Measurements from ENCODE around the gene DERA.
"Not testable (repeated sequence)": the region's sequence is repeated elsewhere in the genome, so short reads cannot be mapped to it uniquely, and the experiment has no call there.

Gene DERA

DNA sequence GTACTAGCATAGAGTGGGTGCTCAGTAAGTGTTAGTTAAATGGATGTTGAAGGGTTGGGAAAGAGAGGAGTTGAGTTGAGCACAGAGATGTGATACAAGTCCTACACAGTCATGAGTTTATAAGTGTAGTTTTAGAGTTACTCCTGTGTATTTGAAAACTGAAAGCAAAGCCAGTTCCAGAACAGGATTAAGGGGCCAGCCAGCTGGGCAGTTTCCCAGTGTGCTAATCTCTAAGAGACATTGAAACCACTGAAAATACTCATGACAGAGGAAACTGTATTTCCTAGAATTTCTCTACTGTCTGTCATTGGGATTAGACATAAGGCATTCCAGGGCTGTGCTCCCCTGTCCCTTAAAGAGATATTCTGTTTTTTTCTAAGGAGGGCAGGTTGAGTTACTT lies 101.0 kb downstream of the DERA start:
- no peak for DNase-seq (ENCODE audit: low read depth)

DNA sequence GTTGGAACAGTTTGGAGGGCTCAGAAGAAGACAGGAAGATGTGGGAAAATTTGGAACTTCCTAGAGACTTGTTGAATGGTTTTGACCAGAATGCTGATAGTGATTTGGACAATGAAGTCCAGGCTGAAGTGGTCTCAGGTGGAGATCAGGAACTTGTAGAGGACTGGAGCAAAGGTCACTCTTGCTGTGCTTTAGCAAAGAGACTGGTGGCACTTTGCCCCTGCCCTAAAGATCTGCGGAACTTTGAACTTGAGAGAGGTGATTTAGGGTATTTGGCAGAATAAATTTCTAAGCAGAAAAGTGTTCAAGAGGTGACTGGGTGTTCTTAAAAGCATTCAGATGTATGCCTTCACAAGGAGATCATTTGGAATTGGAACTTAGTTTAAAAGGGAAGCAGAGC lies 102.6 kb downstream of the DERA start:
- not testable (repeated sequence) for DNase-seq (ENCODE audit: low read depth)

DNA sequence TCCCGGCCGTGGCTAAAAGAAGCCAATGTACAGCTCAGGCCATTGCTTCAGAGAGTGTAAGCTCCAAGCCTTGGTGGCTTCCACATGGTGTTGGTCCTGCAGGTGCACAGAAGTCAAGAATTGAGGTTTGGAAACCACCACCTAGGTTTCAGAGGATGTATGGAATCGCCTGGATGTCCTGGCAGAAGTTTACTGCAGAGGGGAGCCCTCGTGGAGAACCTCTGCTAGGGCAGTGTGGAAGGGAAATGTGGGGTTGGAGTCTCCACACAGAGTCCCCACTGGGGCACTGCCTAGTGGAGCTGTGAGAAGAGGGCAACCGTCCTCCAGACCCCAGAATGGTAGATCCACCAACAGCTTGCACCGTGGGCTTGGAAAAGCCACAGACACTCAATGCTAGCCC lies 103.3 kb downstream of the DERA start:
- not testable (repeated sequence) for DNase-seq (ENCODE audit: low read depth)

DNA sequence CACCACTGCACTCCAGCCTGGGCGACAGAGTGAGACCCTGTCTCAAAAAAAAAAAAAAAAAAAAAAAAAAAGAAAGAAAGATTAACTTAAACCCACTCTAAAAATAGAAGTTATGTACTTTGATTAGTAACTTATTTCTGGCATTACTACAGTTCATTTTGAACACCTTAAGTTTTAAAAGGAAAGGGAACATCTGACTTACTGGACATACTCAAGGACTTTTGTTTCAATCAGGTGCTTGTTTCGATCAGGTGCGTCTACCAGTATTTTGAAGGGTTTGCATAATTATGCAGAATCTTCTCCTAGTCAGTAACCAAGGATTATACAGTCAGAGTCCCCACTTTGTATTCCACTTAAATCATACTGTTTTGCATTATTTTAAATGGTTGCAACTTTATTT lies 105.6 kb downstream of the DERA start:
- no peak for DNase-seq (ENCODE audit: low read depth)

DNA sequence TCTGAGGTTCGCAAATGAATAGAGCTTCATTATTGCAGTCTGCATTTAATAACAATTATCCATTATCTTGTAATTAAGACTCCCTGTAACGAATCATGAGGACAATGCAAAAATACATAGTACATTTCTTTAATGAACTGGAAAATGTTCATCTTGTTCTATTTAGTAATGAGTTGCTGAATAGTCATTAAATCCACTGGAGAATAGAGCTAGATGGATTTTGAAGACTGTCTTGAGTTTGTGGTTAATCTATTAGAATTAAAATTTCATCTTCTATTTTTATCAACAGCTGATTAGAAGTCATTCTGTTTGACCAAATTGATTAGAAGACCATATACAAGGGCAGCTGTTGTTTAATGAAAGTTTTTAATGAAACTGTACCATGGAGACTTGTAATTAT lies 107.2 kb downstream of the DERA start:
- DNase-seq (ENCODE audit: low read depth) = no peak

DNA sequence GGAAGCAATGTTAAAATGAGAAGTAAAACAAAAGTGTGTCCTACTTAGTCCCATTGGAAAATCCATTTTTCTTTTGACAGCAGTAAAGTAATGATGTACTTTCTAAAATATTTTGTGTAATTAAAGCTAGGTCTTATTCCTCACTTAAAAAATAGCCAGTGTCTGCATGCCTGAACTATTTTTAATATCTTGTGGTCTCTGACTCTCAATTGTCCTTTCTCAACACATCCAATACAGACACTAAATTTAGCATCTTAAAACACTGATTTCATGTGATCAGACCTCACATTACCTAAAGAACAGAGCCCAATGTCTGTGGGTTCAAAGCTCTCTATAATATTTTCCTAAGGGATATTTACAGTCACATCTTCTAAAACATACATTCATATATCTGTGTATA lies 108.0 kb downstream of the DERA start:
- no peak for DNase-seq (ENCODE audit: low read depth)

DNA sequence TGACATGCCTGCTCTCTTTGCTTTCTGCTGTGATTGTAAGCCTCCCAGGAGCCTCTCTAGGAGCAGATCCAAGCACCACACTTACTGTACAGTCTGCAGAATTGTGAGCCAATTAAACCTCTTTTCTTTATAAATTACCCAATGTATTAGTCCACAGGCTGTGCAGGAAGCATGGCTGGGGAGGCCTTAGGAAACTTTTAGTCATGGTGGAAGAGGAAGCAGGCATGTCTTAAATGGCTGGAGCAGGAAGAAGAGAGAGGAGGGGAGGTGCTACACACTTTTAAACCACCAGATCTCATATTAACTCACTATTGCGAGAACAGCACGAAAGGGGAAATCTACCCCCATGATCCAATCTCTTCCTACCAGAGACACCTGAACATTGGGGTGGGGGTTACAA lies 108.9 kb downstream of the DERA start:
- DNase-seq (ENCODE audit: low read depth) = no peak

DNA sequence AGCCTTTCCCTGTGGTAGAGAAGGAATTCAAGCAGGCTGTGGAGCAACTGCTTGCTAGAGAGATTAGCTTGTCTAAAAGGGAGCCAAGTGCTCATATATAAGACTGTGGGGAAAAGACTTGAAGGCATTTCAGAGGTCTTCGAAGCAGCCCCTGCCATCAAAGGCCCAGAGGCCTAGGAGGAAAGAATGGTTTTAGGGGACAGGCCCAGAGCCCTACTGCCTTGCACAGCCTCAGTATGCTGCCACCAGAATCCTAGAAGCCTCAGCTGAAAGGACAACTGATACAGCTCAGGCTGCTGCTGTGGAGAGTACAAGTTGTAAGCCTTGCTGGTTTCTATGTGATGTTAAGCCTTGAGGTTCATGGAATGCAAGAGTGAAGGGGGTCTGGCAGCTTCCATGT lies 109.9 kb downstream of the DERA start:
- no peak for DNase-seq (ENCODE audit: low read depth)

DNA sequence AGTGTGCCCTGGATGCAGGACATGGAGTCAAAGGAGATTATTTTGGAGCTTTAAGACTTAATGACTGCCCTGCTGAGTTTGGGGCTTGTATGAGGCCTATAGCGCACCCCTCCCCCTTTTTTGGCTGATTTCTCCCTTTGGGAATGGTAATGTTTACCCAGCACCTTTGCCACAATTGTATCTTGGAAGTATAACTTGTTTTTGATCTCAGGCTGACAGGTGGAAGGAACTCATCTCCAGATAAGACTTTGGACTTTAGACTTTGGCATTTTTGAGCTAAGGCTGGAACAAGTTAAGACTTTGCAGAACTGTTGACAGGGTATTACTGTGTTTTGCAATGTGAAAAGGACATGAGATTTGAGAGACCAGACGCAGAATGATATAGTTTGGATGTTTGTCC lies 110.5 kb downstream of the DERA start:
- DNase-seq (ENCODE audit: low read depth) = no peak

DNA sequence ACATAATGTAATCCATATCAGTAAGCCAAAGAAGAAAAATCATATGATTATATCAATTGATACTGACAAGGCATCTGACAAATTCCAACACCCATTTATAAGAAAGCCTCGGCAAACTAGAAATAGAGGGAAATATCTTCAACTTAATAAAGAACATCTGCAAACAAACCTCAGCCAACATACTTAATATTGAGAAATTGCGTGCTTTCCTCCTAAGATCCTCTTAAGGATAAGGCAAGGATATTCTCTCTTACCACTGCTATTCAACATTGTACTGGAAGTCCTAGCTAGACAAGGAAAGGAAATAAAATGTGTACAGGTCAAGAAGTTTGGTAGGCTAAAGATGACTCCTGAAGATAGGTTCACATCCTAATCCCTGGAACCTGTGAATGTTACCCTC lies 115.9 kb downstream of the DERA start:
- no peak for DNase-seq (ENCODE audit: low read depth)

DNA sequence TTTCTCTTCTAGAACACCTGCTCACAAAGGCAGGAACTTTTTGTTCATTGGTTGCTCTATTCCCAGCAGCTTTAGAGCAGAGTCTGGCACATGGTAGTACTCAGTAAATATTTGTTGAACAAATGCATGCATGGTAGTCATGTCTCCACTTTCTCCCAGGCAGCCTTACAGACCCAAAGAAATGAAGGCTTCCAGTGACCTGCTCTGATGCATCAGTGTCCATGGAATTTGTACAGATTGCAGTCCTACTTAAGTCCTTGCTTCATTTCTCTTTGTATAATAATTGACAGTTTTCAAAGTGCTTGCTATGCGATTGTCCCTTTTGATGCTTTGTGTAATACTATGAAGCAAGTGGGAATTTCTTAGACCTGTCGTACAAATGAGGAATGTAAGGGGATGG lies 119.6 kb downstream of the DERA start:
- DNase-seq (ENCODE audit: low read depth) = no peak

DNA sequence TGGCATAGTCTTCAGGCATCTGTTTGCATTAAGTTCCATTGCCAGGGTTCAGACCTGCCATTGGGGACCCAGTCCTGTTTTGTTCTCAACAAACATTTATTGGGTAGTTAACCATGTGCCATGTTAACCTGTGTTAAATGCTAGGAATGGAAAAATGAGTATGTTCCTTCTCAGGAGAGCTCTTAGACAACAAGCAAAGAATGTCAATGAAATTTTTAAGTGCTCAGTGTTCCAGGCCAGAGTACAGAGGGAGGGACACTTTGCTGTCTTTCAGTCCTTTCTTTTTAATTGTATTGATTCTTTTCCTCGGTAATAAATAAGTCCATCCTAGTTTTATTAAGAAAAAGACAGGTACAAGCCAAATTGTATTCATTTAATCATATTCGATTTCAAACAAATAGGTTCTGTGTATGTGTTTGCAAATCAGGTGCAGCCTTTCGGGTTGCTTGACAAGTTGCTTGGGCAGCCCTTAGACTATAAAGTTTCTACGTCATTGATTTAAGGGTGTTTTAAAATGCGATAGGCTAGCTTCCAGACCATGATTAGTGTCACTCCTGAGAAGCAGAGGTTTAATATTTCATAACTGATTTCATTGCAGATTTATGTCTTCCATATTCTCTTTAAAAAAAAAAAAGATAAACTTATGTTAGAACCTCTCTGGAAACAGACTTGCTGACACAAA lies 123.1 kb downstream of the DERA start:
- DNase-seq (ENCODE audit: low read depth) = no peak

DNA sequence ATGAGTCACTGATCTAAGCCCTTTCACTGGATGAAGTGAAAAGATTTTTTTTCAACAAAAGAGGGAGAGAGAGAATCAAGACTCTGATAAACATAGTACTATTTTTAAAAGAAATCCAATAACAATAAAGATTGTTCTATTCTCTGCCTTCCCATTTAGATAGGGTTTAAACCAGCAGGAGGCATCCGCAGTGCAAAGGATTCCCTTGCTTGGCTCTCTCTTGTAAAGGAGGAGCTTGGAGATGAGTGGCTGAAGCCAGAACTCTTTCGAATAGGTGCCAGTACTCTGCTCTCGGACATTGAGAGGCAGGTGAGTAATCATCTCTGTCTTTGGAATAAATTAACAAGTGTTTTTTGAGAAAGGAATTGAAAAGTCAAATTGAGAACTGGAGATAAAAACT lies 124.9 kb downstream of the DERA start:
- DNase-seq (ENCODE audit: low read depth) = no peak

DNA sequence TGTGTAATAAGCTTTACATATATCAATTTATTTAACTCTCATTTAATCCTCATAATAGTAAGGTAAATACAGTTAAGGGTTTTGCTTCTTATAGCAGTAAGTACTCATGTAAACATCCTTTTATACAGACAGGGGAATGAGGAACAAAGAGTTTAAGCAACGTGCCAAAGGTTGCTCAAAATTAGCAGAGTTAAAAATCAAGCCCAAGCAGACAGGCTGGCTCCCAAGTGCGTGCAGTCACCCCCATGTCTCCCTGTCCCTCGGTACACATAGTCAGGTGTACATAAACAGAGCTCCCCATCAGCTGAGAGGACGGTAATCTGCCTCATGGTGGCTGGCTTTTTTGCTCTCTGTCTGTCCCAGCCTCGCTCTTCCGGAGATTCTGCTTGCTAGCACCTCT lies 126.4 kb downstream of the DERA start:
- no peak for DNase-seq (ENCODE audit: low read depth)

DNA sequence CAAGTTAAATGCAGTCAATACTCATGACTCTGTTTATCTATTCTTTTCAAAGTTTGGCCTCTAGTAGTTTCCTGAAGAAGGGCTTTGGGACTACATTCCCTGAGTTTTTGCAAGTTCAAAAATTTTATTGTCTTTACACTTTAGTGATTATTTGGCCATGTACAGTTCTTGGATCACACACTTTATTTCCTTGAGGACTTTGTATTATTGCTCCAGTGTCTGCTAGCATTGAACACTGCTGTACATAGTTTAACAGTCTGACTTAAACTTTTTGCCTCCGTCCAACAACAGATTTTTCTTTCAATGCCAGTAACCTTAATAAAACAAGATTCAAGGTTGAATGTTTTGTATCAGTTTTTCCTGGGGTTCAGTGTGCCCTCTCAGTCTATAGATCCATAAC lies 132.3 kb downstream of the DERA start:
- DNase-seq (ENCODE audit: low read depth) = no peak

DNA sequence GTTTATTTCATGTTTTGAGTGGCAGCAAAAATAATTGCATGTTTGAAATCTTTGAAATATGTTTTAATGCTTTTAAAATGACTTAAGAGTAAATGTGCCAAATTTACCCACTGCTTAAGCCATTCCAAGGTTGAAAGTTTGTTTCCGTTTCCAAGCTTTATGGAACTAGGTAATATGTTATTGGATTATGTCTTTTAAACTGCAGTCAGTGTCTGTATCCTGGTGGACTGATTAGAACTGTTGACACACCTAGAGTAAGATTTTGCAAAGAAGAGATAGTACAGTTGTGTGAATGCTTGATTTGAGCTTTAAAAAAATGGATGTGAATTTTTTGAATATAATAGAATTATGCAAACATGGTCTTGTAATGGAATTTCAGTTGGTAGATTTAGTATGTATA lies 135.1 kb downstream of the DERA start:
- no peak for DNase-seq (ENCODE audit: low read depth)

DNA sequence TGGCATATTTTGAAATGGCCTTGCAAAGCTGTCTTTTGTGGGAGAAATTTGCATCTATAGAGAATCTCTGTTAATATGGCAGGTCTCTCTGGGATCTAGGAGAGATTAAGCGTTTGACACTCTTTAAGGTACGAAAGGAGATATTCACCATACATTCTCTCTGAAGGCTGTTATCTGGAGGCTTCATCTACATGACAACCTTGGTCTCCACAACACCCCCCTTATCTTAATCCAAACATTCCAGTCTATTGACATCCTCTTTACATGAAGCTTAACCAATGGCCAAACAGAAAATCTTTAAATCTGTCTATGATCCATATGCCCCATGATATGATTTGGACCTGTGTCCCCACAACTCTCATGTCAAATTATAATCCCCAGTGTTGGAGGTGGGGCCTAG lies 137.4 kb downstream of the DERA start:
- no peak for DNase-seq (ENCODE audit: low read depth)

DNA sequence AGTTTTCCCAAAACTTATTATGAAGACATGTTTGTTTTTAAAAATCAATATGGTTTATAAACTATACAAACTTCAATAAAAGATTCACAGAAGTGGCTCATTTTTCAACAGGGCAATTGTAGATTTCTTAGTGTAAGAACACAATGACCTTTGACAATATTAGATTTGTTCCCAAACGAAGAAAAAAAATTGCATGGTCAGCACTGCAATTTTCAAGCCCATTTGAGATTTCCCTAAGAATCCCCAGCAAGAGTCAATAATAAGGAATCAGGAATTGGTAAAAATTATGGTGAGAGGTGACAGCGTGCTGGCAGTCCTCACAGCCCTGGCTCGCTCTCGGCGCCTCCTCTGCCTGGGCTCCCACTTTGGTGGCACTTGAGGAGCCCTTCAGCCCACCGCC lies 145.8 kb downstream of the DERA start:
- no peak for DNase-seq (ENCODE audit: low read depth)

DNA sequence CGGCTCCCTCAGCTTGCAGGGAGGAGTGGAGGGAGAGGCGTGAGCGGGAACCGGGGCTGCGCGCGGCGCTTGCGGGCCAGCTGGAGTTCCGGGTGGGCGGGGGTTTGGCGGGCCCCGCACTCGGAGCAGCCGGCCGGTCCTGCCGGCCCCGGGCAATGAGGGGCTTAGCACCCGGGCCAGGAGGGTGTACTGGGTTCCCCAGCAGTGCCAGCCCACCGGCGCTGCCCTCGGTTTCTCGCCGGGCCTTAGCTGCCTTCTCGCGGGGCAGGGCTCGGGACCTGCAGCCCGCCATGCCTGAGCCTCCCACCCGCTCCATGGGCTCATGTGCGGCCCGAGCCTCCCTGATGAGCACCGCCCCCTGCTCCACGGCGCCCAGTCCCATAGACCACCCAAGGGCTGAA lies 146.2 kb downstream of the DERA start:
- DNase-seq (ENCODE audit: low read depth) = not testable (repeated sequence)

DNA sequence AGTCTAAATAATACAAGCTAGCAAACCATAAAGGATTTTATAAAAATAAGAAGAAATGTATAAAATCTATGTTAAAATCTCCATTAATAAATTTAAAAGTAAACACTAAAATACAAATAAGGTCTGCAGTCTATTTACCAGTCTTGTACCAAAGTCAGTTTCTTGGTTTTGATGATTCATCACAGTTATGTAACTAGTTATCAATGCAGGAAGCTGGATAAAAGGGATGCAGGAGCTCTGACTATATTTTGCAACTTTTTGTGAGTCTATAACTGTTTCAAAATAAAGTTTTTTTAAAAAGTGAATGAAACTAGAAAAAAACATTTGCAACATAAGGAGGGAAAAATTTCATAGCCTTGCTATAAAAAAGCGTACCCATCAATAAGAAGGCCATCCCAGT lies 151.5 kb downstream of the DERA start:
- DNase-seq (ENCODE audit: low read depth) = no peak

DNA sequence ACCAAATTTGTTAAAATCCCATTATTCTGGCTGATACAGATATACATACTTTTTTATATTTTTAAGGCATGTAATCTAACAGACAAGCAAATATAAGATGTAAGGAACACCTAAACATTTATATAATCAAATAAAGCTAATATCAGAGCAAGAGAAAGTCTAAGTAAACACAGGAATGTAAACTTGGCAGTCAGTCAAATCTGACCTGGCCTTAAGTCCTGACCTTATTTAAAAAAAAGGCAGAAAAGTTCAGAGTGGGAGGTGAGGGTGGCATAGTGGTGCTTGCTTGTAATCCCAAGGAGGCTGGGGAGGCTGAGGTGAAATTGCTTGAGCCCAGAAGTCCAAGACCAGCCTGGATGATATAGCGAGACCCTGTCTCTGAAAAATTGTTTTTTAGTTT lies 152.6 kb downstream of the DERA start:
- DNase-seq (ENCODE audit: low read depth) = no peak

DNA sequence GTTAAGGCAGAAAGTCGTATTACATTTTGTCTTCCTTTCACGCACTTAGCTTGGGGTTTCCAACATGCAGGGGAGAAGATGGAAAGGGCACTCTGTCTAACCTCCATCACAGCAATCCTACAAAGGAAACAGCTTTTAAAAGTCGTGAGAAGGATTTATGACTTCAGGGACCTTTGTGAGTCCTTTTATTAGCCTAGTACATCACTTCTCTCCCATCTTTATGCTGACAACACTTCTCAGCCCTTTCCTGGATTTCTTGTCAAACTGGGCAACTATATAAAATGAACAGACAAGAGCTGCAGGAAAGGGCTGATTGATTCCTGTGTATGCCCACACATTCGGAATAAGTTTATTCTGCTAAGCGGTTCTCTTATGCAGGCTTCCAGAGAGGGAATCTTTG lies 159.0 kb downstream of the DERA start:
- no peak for DNase-seq (ENCODE audit: low read depth)

DNA sequence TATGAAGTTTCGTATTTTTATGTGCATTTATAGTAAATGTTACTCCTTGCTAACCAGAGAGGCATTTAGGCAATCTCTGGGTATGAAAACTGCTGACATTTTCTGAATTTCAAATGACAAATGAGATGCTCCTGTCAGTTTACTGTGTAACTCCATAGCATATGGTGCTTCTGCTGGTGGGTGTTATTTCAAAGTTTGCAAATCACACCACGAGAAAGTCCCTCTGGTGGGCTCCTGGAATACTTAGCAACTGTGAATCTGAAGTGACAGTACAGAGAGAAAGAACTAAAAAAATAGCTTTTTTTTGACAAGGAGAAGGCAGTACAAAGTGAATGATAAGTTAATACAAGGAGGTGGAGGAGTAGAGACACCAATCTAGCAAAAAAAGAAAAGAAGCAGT lies 161.5 kb downstream of the DERA start:
- DNase-seq (ENCODE audit: low read depth) = no peak

DNA sequence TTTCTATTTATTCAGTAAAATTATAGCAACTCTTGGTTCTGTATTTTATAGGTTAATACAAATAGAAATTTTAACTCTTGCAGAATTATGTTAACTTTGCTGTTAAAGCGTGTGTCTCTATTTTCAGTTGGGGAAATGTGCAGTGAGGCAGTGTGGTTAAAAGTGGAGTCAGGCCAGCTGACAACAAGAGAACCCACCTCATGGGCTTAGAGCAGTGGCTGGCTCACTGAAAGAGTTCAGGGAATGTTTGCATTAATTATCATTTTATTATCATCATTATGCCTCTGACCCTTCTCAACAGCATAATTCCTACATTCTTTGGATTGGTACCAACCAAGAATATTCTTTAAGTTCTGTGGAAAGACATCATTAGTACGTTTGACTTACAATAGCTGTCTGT lies 163.8 kb downstream of the DERA start:
- no peak for DNase-seq (ENCODE audit: low read depth)

DNA sequence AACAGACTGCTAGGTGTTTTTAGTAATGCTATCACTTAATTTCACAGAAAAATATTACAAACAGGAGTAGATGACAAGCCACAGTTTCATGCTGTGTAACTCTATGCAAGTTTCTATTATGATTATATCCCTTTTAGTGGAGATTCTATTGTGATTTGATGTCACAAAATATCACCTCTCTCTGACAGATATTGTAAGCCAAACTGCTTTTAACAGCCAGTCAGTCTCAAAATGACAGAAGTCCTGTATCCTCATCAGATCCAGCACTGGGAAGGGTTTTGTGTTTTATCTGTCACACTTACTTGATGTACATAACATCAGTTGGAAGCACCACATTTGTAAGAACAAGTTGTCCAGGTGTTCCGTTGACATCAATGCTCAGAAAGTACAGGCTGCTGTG lies 164.8 kb downstream of the DERA start:
- no peak for DNase-seq (ENCODE audit: low read depth)
